Osteoblast (primary cell): ENCODE results near the gene IRX4. TPM values are rescaled to one million over a fixed set of nuclear protein-coding genes. Genes with fewer than 3 reads are reported as not detected.

Experiments
- DNase-seq: peaks from one replicate; pipeline ENCODE4 v3.0.0; 2011; ENCODE audit warnings: low spot score, mixed read lengths; ENCODE audit not compliant: insufficient read length; ENCODE audit errors: missing footprints
- H2AFZ ChIP-seq: 2 replicates; pipeline ENCODE4 v1.6.0; 2011; ENCODE audit warnings: mild to moderate bottlenecking, low read length
- H3K27ac ChIP-seq: 2 replicates; pipeline ENCODE4 v1.5.1; 2011; ENCODE audit warnings: mild to moderate bottlenecking, low read depth, low read length, moderate library complexity
- H3K27me3 ChIP-seq: 2 replicates; pipeline ENCODE4 v1.6.0; 2012; ENCODE audit warnings: mild to moderate bottlenecking, control low read depth, inconsistent platforms, low read length, moderate library complexity; ENCODE audit not compliant: insufficient read depth
- H3K36me3 ChIP-seq: 2 replicates; pipeline ENCODE4 v1.5.1; 2011; ENCODE audit warnings: mild to moderate bottlenecking, low read length, control low read depth, moderate library complexity; ENCODE audit not compliant: insufficient read depth
- H3K4me1 ChIP-seq: 2 replicates; pipeline ENCODE4 v1.5.1; 2011; ENCODE audit warnings: mild to moderate bottlenecking, low read length, control low read depth, moderate library complexity; ENCODE audit not compliant: insufficient read depth
- H3K4me2 ChIP-seq: 2 replicates; pipeline ENCODE4 v1.6.0; 2011; ENCODE audit warnings: mild to moderate bottlenecking, low read length; ENCODE audit not compliant: insufficient read depth
- H3K4me3 ChIP-seq: fragments of 200-600 bp; sonication (generic); 3 replicates; pipeline ENCODE4 v1.5.1; 2012; ENCODE audit warnings: mild to moderate bottlenecking, low read length, inconsistent platforms; ENCODE audit not compliant: insufficient read depth
- H3K79me2 ChIP-seq: 2 replicates; pipeline ENCODE4 v1.6.0; 2012; ENCODE audit warnings: mild to moderate bottlenecking, low read length, control low read depth, inconsistent platforms; ENCODE audit not compliant: insufficient read depth
- H3K9me3 ChIP-seq: 2 replicates; pipeline ENCODE4 v1.5.1; 2011; ENCODE audit warnings: low read depth, low read length, control low read depth
- H4K20me1 ChIP-seq: 2 replicates; pipeline ENCODE4 v1.6.0; 2012; ENCODE audit warnings: mild to moderate bottlenecking, low read length, control low read depth; ENCODE audit not compliant: insufficient read depth
- CTCF ChIP-seq: IDR thresholded peaks from 2 replicates; pipeline ENCODE4 v1.5.1; 2011; ENCODE audit warnings: mild to moderate bottlenecking, low read depth, low read length, moderate library complexity; ENCODE audit errors: extremely low read depth
- total RNA-seq: library from RNA; depleted of rRNA; stranded (reverse); fragments of >200 nt; gene quantifications from 2 replicates; pipeline ENCODE4 v1.2.3, GENCODE V29; 2012

IRX4 gene
- total RNA-seq, 1 donor, result not detected

GRCh38 chr5:1883120-1883924, 597 bp upstream of the IRX4 start:
- H3K4me1 ChIP-seq, result no peaks in the 10 kb centered on the region
- no peaks in the 10 kb centered on the region for H3K79me2 ChIP-seq
- H3K4me3 ChIP-seq, result no peak overlapping the region
- no peak overlapping the region for H3K27ac ChIP-seq
- H2AFZ ChIP-seq, result no peak overlapping the region
- no peaks in the 10 kb centered on the region for H3K9me3 ChIP-seq
- TF ChIP-seq CTCF, result no peak
- no peaks in the 10 kb centered on the region for H4K20me1 ChIP-seq
- H3K36me3 ChIP-seq, result no peaks in the 10 kb centered on the region
- DNase-seq, result peak; percentile 95
- H3K4me2 ChIP-seq, result no peak overlapping the region
- H3K27me3 ChIP-seq, result peaks cover 73% of the 10 kb centered on the region

GRCh38 chr5:1881731-1882336, 891 bp downstream of the IRX4 start:
- TF ChIP-seq CTCF, result no peak
- H3K9me3 ChIP-seq, result no peaks in the 10 kb centered on the region
- H4K20me1 ChIP-seq, result no peaks in the 10 kb centered on the region
- no peak overlapping the region for H3K4me3 ChIP-seq
- H3K4me1 ChIP-seq, result no peaks in the 10 kb centered on the region
- DNase-seq, result peak; percentile 90
- H3K4me2 ChIP-seq, result no peak overlapping the region
- H3K27ac ChIP-seq, result no peak overlapping the region
- no peak overlapping the region for H2AFZ ChIP-seq
- H3K27me3 ChIP-seq, result peaks cover 88% of the 10 kb centered on the region
- no peaks in the 10 kb centered on the region for H3K36me3 ChIP-seq
- H3K79me2 ChIP-seq, result no peaks in the 10 kb centered on the region

- H3K79me2 ChIP-seq, result no peaks in the 10 kb centered on the region
- H3K4me3 ChIP-seq, result no peak overlapping the region
- no peaks in the 10 kb centered on the region for H3K36me3 ChIP-seq
- peak; percentile 91 for DNase-seq
- TF ChIP-seq CTCF, result no peak
- no peaks in the 10 kb centered on the region for H3K9me3 ChIP-seq
- H3K4me1 ChIP-seq, result no peaks in the 10 kb centered on the region
- H3K27me3 ChIP-seq, result peaks cover 89% of the 10 kb centered on the region
- no peaks in the 10 kb centered on the region for H4K20me1 ChIP-seq
- H2AFZ ChIP-seq, result no peak overlapping the region
- no peak overlapping the region for H3K4me2 ChIP-seq
- no peak overlapping the region for H3K27ac ChIP-seq
Measured at GRCh38 chr5:1881098-1881572, 1.6 kb downstream of the IRX4 start.

- Histone ChIP-seq H4K20me1 (no peaks in the 10 kb centered on the region), H3K79me2 (no peaks in the 10 kb centered on the region)
- TF ChIP-seq CTCF, result no peak
Measured at GRCh38 chr5:1880377-1881025, 2.2 kb downstream of the IRX4 start.

More at GRCh38 chr5:1880377-1881025, 2.2 kb downstream of the IRX4 start:
- no peak overlapping the region for H3K4me2 ChIP-seq
- no peaks in the 10 kb centered on the region for H3K36me3 ChIP-seq
- H3K9me3 ChIP-seq, result no peaks in the 10 kb centered on the region
- no peaks in the 10 kb centered on the region for H3K4me1 ChIP-seq
- DNase-seq, result peak; percentile 81
- H3K27ac ChIP-seq, result no peak overlapping the region
- no peak overlapping the region for H3K4me3 ChIP-seq
- H2AFZ ChIP-seq, result no peak overlapping the region
- H3K27me3 ChIP-seq, result peaks cover 89% of the 10 kb centered on the region
